GM10266 (cell line): ENCODE data around the gene IQGAP1.

Source experiments
- DNase-seq: peaks from one replicate; pipeline ENCODE4 v3.0.0; 2012; ENCODE audit errors: extremely low spot score
- CTCF ChIP-seq: IDR thresholded peaks from 2 replicates; pipeline ENCODE4 v1.5.1; 2012; ENCODE audit warnings: mild to moderate bottlenecking, low read depth; ENCODE audit not compliant: control insufficient read depth, insufficient read depth; ENCODE audit errors: missing control alignments

Gene IQGAP1

DNA sequence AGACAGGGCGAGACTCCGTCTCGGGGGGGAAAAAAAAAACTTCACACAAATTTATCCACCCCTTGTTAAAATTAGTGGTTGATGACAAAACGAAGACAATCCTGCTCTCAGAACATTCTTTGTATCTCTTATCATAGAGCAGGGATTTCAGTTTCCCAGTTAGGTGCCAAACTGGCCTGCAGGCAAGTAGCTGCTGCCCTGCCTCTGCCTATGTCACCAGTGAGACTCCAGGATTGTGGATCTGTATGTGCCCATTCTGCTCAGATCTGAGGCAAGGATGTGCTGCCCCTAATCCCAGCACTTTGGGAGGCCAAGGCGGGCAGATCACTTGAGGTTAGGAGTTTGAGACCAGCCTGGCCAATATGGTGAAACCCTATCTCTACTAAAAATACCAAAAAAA, 54.4 kb downstream of the IQGAP1 start:
- no peak for TF ChIP-seq CTCF
- DNase-seq = no peak

- no peak for TF ChIP-seq CTCF
- no peak for DNase-seq
Measured at GRCh38 chr15:90449206-90449735, 61.2 kb downstream of the IQGAP1 start.

DNA sequence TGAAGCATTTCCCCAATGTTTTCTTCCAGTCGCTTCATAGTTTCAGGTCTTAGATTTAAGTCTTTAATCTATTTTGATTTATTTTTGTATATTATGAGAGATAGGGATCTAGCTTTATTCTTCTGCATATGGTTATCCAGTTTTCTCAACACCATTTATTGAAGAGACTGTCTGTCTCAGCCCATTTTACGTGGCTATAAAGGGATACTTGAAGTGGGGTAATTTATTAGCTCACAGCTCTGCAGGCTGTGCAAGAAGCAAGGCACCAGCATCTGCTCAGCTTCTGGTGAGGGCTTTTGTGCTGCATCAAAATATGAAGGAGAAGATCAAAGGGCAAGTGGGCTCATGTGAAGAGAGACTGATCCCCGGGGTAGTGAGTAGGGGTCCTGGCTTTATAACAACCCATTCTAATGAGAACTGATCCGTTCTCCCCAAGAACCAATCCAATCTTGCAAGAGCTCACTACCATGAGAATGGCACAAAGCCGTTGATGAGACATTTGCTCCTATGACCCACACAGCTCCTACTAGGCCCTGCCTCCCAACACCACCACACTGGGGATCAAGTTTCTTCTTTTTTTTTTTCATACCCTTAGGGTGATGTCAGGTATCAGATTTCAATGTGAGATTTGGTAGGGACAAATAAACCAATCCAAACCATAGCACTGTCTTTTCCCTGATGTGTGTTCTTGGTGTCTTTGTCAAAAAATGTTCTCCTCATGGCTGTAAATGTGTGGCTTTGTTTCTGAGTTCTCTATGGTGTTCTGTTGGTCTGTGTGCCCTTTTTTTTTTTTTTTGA, 63.2 kb downstream of the IQGAP1 start:
- TF ChIP-seq CTCF = no peak
- DNase-seq = no peak

DNA sequence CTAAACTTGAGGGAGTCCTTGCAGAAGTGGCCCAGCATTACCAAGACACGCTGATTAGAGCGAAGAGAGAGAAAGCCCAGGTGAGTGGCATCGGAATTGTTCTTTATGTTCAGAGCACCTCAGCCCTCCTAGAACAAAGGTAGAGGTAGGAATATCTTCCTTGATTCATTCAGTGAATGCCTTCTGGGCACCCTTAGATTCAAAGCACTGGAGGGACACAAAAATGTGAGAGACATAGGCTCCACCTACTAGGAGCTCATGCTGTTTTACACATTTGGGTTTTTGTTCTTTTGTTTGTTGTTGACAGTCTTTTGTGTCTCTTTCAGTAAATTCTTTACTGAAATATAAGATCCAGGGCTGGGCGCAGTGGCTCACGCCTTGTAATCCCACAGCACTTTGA, 68.2 kb downstream of the IQGAP1 start:
- no peak for DNase-seq
- no peak for TF ChIP-seq CTCF

DNA sequence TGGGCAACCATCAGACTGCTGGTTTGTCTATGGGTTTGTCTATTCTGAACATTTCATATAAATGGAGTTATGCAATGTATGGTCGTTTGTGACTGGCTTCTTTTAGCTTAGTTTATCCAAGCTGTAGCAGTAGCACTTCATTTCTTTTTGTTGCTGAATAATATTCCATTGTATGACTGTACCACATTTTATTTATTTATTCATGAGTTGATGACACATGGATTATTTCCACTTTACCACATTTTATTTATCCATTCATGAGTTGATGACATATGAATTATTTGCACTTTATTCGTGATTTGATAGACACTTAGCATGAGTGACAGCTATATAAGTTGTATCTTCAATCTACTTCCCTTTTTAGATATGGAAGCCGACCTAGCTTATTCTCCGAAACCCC, 70.0 kb downstream of the IQGAP1 start:
- no peak for DNase-seq
- TF ChIP-seq CTCF = no peak

- no peak for DNase-seq
Measured at GRCh38 chr15:90459368-90459767, 71.3 kb downstream of the IQGAP1 start.

More at GRCh38 chr15:90459368-90459767, 71.3 kb downstream of the IQGAP1 start:
- TF ChIP-seq CTCF = no peak
